ENCODE results near the gene SRRM1.
"Not testable (repeated sequence)": the region's sequence is repeated elsewhere in the genome, so short reads cannot be mapped to it uniquely, and the experiment has no call there.

SRRM1 gene

DNA sequence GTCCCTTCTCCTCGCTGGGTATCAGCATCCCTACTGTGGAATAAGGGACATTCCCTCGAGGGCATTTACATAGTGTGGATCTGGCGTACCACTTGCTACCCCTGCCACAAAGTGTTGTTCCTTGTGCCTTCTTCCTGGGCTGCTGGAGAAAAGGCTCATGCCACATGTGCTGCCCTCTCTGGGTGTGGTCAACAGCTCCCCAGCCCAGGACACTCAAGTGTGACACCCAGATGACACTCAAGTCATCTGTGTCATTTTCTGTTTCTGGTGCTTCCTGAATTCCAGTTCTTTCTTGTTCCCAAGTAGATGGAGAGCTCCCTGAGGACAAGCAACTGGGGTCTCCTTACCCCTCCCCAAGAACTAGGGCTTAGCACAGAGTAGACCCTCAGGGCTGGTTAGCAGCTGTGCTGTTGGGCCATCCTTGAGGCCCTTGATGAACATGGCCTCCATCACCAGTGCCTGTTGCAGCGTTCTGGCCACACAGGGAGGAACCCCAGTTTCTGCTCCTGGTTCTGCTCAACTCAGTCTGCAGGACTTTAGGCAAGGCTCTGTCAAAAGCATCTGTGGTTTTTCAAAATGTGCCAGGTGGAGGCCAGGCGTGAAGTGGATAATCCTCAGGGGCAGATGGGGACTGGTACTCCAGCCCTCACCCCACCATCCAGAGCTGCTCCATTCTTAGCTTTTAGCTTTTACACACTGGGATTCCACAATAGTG is 53.1 kb downstream of the SRRM1 start:
- no peak for DNase-seq

DNA sequence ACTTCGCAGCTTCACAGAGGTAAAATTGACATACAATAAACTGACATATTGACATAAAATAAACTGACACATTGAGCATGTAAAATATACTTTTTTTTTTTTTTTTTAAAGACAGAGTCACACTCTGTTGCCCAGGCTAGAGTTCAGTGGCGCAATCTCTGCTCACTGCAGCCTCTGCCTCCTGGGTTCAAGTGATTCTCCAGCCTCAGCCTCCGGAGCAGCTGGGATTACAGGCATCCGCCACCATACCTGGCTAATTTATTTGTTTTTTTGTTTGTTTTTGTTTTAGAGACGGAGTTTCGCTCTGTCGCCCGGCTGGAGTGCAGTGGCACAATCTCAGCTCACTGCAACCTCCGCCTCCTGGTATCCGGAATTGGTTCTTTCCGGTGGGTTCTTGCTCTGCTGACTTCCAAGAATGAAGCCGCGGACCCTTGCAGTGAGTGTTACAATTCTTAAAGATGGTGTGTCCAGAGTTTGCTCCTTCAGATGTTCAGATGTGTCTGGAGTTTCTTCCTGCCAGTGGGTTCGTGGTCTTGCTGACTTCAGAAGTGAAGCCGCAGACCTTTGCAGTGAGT is 53.7 kb downstream of the SRRM1 start:
- no peak for DNase-seq

DNA sequence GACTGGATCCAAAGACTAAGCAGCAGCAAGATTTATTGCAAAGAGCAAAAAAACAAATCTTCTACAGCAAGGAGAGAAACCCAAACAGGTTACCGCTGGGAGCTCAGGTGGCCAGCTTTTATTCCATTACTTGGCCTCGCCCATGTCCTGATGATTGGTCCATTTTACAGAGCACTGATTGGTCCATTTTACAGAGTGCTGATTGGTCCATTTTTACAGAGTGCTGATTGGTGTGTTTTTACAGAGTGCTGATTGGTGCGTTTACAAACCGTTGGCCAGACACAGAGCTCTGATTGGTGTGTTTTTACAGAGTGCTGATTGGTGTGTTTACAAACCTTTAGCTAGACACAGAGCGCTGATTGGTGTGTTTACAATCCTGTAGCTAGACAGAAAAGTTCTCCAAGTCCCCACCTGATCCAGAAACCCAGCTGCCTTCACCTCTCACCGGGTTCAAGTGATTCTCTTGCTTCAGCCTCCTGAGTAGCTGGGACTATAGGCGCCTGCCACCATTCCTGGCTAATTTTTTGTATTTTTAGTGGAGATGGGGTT is 54.4 kb downstream of the SRRM1 start:
- DNase-seq, result not testable (repeated sequence)

DNA sequence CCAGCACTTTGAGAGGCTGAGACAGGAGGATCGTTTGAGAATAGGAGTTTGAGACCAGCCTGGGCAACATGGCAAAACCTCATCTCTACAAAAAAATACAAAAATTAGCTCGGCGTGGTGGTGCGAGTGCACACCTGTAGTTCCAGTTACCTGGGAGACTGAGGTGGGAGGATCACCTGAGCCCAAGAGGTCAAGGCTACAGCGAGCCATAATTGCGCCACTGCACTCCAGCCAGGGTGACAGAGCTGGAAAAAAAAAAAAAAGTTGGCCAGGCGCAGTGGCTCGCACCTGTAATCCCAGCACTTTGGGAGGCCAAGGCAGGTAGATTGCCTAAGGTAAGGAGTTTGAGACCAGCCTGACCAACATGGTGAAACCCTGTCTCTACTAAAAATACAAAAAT is 55.2 kb downstream of the SRRM1 start:
- DNase-seq, result not testable (repeated sequence)

DNA sequence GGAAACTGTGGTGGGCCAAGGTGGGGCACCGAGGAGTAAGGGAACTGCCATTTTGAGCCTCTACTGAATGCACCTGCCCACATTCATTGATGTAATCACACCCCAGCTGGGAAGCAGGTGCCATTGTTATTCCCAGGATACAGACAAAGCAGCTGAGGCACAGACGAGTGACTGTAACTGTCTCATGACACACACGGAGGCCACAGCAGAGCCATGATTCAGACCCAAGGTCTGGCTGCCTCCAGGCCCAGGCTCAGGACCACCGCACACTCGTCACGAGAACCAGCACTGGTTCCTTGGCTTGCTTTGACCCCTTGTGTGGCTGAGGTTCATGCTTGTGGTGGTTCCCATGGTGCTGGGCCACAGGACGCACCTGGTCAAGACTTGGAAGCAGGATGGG is 56.5 kb downstream of the SRRM1 start:
- DNase-seq, result no peak

DNA sequence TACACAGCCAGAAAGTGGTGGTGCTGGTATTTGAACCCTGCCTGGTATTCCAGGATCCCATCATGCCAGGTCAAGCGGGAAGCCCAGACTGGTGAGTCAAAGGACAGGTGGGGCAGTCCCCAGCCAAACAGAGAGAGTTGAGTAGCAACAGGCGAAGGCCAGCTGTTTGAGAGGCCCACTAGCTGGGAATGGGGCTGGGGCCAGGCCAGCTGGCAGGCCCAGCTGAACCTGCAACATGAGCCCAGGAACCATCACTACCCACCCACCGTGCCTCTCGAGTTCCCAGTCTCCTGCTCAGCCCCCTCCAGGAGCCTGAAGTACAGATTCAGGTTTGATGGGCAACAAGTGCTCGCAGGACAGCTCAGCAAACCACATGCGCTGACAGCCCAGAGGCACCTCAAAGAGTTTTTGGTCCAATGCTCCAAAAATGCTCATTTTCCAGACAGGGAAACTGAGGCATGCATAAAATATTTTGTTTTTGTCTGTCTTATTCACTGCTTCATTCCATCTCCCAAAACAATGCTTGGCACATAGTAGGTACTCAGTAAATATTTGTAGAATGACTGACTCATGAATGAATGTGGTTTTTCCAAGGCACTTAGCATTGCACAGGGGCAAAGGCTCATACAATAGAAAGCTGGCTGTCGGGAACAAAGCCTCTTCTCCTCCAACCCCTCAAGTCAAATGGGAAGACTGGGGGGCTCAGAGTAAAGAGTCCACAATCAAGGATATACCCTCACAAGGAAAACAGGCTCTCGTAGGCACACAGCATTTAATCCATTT is 59.6 kb downstream of the SRRM1 start:
- no peak for DNase-seq

DNA sequence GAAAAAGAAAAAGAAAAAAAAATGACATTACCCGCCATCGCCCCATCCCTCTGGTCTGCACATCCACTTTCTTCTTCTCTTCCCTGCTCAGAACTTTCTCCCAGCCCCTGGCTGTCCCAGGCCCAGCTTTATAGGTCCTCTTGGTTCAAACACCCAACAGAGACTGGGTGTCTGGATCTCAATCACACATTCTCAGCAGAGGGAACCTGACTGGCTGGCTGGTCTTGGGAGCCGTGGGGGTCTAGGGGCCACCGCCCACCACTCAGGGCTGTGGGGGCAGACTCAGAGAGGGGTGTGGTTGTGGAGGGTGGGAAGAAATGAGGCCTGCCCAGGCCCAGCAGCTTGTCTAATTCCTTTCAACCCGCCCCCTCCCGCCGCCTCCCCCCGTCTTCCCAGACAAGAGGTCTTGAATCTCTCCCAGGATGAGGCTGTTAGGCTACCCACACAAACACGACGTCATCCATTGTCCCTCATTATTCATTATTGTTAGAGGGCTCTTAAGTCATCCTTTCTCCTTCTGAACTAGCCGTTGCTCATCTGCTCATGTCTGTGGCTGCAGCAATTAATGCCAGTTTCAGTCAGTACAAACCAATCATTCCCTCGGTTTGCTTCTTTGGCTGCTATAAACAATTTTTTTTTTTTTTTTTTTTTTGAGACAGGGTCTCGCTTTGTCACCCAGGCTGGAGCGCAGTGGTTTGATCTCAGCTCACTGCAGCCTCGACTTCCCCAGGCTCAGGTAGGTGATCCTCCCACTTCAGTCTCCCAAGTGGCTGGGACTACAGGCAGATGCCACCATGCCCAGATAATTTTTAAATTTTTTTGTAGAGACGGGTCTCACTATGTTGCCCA is 61.5 kb downstream of the SRRM1 start:
- no peak for DNase-seq

DNA sequence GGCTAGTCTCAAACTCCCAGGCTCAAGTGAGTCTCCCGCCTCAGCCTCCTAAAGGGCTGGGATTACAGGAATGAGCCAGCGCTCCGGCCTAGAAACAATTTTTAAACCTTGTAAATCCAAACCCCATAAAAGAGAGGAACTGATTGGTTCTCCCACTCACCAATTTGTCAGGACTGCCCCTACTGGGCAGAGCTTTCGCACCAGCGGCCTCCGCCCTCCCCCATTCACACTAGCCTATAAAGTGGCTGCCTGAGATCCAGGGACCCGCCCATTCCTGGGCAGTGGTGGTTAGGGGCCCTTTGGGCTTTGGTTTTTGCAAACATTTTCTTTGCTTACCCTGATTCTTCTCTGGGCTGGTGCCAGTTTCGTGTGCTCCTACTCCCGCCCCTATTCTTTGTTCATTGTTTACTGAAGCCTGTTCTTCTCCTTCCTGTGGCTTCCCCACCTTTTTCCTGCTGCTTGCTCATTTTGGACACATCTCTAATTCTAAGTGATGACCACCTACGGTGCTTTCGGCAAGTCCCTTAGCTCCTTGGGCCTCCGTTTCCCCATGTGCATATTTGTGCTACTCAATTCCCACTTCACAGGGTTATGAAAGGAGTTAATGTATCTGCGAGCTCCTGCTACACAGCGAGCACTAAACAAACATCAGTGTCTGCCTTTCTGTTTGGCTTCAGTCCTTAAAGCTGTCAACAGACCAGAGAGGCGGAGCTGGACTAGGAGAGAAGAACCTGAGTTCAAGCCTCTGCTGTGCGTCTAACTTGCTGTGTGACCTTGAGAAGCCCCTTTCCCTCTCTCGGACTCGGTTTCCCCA is 62.4 kb downstream of the SRRM1 start:
- no peak for DNase-seq

DNA sequence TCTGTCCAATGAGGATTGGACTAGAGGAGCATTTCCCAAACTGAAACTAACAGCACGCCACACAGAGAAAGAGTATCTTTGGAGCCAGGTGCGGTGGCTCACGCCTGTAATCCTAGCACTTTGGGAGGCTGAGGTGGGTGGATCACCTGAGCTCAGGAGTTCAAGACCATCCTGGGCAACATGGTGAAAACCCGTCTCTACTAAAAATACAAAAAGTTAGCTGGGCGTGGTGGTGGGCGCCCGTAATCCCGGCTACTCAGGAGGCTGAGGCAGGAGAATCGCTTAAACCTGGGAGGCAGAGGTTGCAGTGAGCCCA is 62.9 kb downstream of the SRRM1 start:
- DNase-seq, result not testable (repeated sequence)

DNA sequence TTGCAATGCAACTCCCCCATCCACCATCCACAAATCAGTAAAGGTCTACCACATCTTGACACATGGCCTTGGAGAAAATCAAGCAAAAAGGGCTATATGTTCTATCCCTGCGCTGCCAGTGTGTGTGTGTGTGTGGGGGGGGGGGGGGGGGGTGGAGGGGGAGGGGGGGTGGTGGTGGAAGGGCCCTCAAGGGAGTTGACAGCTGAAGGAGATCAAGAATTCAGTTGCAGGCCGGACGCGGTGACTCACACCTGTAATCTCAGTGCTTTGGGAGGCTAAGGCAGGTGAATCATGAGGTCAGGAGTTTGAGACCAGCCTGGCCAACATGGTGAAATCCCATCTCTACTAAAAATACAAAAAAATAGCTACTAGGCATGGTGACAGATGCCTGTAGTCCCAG is 64.6 kb downstream of the SRRM1 start:
- no peak for DNase-seq

DNA sequence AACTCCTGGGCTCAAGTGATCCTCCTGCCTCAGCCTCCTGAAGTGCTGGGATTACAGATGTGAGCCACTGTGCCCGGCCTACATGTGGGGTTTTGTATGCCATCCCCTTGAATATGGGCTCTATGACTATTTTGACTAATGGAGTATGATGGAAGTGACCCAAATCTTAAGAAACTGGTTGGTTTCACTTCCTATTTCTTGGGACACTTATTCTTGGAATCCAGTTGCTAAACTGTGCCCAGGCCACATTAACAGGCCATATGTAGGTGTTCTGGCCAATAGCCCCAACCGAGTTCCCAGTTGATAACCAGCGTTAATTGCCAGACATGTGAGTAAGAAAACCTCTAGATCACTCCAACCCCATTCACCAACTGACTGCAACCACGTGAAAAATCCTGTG is 65.8 kb downstream of the SRRM1 start:
- no peak for DNase-seq

DNA sequence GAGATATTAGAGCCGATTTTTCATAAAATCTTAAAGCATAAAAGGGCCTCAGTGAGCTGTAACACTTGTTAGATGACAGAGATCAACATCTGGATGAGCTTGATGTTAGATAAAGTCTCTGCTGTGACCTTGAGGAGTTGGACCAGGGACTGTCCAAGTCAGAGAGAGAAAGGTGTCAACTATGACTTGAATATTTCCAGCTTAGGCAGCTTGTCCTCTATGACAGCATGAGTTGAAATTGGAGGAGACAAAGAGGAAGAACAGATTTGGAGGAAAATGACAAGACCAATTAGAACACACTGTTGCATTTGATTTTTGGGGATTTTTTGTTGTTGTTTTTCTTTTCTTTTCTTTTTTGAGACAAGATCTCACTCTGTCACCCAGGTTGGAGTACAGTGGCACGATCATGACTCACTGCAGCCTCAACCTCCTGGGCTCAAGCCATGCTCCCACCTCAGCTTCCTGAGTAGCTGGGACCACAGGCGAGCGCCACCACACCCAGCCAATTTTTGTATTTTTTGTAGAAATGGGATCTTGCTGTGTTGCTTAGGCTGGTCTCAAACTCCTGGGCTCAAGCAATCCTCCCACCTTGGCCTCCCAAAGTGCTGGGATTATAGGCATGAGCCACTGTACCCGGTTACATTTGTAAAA is 66.8 kb downstream of the SRRM1 start:
- DNase-seq, result no peak

DNA sequence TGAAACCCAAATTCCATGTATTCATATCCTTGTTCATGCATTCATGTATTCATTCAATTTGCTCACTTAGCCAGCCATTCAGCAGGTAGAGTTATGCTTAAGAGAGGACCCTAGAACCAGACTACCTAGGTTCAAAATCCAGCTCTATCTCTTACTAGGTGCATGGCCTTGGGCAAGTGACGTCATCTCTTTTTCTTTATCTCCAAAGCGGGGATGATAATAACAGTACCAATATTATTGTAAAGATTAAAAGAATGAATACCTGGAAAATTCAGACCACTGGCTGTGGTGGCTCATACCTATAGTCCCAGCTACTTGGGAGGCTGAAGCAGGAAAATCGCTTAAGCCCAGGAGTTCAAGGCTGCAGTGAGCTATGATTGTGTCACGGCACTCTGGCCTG is 68.2 kb downstream of the SRRM1 start:
- no peak for DNase-seq

DNA sequence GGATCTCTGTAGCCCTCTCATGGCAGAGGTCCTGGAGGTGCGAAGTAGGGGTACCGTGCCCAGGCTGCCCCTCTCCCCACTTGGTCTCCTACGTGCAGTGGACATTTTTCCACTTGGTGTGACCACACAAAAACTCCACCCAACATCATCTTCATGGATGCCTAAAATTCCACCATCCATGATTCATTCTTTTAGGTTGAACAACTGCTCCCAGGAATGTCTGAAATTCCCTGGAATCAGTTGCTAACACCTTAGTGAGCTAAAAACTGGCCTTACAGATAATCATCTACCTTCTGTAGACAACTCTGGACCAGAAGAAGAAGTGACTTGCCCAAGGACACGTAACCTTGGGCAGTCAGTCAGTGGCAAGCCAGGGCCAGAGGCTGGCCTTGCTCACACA is 70.1 kb downstream of the SRRM1 start:
- DNase-seq, result no peak

DNA sequence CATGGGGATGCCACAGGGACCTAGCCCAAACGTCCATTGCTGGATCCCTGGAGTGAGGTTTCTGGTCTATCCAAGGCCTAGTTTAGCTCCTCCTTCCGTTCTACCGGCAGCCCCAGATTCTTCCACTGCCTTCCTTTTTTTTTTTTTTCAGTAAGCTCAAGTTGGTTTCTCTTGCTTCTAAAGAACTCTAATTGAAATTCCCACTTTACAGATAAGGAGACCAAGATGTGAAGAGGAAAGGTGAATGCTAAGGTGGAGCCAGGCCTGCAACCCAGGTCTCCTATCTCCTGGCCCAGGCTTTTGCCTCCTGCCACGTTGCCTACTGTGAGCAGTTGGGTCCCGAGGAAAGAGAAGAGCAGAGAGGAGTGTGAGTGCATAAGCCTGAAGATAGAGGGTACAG is 70.6 kb downstream of the SRRM1 start:
- DNase-seq, result no peak

DNA sequence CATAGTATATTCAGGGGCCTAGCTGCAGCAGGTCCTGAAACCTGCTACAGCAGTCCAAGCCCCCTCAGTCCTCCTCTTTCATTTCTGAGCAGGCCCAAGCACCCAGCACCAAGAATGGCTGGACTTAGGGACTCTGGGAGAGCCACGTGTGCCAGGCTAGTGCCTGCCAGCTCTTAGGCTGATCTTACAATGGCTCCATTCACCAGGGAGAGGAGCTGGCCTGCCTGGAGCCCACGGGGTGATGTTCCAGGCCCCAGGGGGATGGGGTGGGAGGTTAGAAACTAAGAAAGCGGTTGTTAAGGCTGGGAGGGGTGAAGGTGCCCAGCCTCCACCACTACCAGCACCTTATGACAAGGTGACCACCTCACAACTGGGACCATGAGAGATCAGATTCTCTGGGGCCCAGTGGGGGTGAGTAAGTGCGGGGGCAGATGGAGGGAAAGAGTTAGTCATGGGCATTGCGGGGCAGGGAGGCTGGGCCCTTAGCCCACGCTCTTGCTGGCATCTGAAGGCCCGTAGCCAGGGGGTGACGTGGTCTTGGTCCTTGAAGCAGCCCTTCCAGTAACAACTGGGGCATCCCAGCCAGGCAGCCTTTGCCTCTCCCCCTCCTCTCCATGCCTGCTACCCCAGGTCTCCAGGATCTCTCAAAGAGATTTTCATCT is 71.9 kb downstream of the SRRM1 start:
- DNase-seq, result no peak

DNA sequence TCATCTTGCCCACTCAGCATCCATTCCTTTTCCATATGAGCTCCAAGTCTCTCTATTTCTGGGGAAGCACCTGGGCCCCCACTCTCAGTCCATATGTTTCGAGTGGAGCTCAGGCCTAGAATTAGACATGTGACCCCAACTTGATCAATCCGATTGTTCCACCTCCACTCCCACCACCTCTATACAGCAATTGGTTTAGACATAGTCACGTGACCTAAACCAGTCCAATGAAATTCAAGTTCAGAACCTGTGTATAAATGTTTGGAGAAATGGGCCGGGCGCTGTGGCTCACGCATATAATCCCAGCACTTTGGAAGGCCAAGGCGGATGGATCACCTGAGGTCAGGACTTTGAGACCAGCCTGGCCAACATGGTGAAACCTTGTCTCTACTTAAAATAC is 72.6 kb downstream of the SRRM1 start:
- DNase-seq, result no peak

DNA sequence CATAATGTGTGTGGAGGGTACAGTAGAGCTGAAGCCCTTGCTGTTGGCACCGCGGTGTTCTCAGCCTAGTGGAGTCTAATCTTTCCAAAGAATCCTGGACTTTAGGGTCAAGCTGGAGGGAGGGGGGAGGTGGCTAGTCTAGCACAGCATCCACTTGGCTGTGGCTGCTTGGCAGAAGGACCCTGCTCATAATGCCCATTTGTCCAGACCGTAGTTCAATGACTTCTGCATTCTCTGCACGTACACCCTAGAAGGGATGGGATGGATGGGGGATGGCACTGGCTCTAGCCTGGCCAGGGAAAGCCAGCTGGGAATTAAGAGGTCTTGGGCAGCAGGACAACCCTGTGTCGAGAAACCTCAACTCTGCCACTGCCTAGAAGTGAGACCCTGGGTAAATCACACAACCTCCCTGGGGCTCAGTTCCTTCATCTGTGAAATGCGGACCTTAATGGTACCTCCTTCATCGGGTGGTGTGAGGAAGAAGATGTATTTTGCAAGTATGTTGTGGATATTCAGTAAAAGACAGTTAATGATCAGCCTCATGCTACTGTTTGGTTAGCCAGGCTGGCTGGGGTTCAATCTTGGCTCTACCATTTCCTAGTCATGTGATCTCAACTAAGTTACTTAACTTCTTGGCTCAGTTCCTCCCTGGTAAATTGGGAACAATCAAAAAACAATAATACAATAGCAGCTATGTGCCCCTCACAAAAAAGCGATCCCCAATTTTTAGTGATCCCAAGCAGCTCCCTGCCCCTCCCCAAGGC is 75.0 kb downstream of the SRRM1 start:
- DNase-seq, result no peak

DNA sequence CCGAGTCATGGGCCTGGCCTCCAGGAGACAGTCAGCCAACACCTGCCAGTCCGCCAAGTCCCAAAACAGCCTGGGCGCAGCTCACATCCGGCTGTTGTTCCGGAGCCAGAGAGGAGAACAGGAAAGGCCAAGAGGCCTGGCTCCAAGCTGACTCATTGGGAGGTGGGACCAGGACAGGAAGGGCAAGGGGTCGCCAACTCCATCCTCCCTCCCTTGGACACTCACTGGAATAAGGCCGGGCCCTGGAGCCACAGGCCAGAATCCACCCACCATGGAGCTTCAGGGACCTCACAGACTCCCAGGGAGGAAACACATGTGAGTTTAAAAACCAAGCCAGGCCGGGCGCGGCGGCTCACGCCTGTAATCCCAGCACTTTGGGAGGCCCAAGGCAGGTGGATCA is 77.0 kb downstream of the SRRM1 start:
- no peak for DNase-seq

DNA sequence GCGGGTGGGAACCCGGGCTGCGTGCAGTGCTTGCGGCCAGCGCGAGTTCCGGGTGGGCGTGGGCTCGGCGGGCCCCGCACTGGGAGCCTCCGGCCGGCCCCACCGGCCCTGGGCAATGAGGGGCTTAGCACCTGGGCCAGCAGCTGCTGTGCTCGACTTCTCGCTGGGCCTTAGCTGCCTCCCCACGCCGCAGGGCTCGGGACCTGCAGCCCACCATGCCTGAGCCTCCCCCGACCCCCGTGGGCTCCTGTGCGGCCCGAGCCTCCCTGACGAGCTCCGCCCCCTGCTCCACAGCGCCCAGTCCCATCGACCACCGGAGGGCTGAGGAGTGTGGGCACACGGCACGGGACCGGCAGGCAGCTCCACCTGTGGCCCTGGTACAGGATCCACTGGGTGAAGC is 78.4 kb downstream of the SRRM1 start:
- DNase-seq, result no peak

Data from activated effector memory CD4-positive, alpha-beta T cell treated with anti-CD3 and anti-CD28 coated beads, Interleukin-2, amount 50 U/mL, for 16 hours (primary cell).